Gastrocnemius medialis (tissue), 4 donors: ENCODE data around the gene NYAP2. TPM values are rescaled to one million over a fixed set of nuclear protein-coding genes. Genes with fewer than 3 reads are reported as not detected.

Source experiments
- ATAC-seq, 2 donors: fragments of 150-250 bp; one replicate each; pipeline ENCODE4 v1.9.1; 2016
- DNase-seq, 2 donors: peaks; one replicate each; pipeline ENCODE4 v3.0.0-alpha.2; 2019
- H3K27ac ChIP-seq, 4 donors: fragments of 200-600 bp; sonication (generic); 1 replicate in 1 of 4; 2 replicates in 3 of 4; pipeline ENCODE4 v1.5.1; 2016 to 2018; ENCODE audit warnings: mild to moderate bottlenecking in 2 of 4, moderate library complexity in 1 of 4
- H3K27me3 ChIP-seq, 3 donors: fragments of 200-600 bp; sonication (generic) in 2 of 3; 1 replicate in 1 of 3; 2 replicates in 2 of 3; pipeline versions ENCODE4 v1.5.1 to v1.6.0; 2016 to 2019; ENCODE audit warnings: mild to moderate bottlenecking in 1 of 3, moderate library complexity in 1 of 3
- H3K36me3 ChIP-seq, 2 donors: fragments of 200-600 bp; sonication (generic) in 1 of 2; one replicate each; pipeline ENCODE4 v1.5.1; 2017 to 2018
- H3K4me1 ChIP-seq, 2 donors: fragments of 200-600 bp; sonication (generic) in 1 of 2; one replicate each; pipeline ENCODE4 v1.5.1; 2016 to 2017; ENCODE audit warnings: mild to moderate bottlenecking in 2 of 2
- H3K4me3 ChIP-seq, 4 donors: fragments of 200-600 bp; sonication (generic) in 3 of 4; 1 replicate in 1 of 4; 2 replicates in 3 of 4; pipeline ENCODE4 v1.5.1; 2016 to 2019; ENCODE audit warnings: mild to moderate bottlenecking in 2 of 4
- H3K9me3 ChIP-seq, 3 donors: fragments of 200-600 bp; sonication (generic) in 2 of 3; 1 replicate in 1 of 3; 2 replicates in 2 of 3; pipeline ENCODE4 v1.5.1; 2016 to 2019
- CTCF ChIP-seq, 5 experiments: fragments of 450-650 bp in 3 of 5; fragments of 200-600 bp in 2 of 5; sonication (generic) in 2 of 5; IDR thresholded peaks in 4 of 5; conservative IDR thresholded peaks in 1 of 5; 1 replicate in 4 of 5; 2 replicates in 1 of 5; pipeline ENCODE4 v1.5.1; 2016 to 2019; ENCODE audit warnings: antibody characterized with exemption in 5 of 5, mild to moderate bottlenecking in 3 of 5, moderate library complexity in 3 of 5
- POLR2A ChIP-seq, 2 donors: fragments of 450-650 bp; IDR thresholded peaks; one replicate each; pipeline ENCODE4 v1.6.1; 2017; ENCODE audit warnings: antibody characterized with exemption in 2 of 2, mild to moderate bottlenecking in 2 of 2, moderate library complexity in 2 of 2
- in situ Hi-C, 4 donors: fragments of 200-750 bp; cut with MboI; loops; one replicate each; pipeline versions ENCODE4 v1.15.0 to v1.8.0; 2017; ENCODE audit warnings: low sequenced_read_pairs in 4 of 4
- intact Hi-C: fragments of 100-400 bp; cut with DNase I; formaldehyde crosslinking; loops from one replicate; pipeline ENCODE4 v1.15.1; 2023; ENCODE audit warnings: low total_unique reads
- total RNA-seq, 4 donors: library from RNA; depleted of rRNA; stranded (reverse); fragments of >200 nt; gene quantifications; one replicate each; pipeline versions ENCODE4 v1.1.0 to v1.2.3, GENCODE V29; 2016

NYAP2 gene
- 1 to 10 TPM in 3 of 4 donors, under 1 TPM in 1; 0.36 to 1.7 (median 1.5) TPM for total RNA-seq

- in situ Hi-C loops = no loop called here
- Histone ChIP-seq H3K36me3 (no peaks in the 10 kb centered on the region), H3K9me3 (no peaks in the 10 kb centered on the region), H3K27me3 (no peaks in the 10 kb centered on the region), H3K4me1 (no peaks in the 10 kb centered on the region), H3K27ac (no peak within 1 kb of the TSS), H3K4me3 (no peak within 1 kb of the TSS)
- ATAC-seq = no peak
- TF ChIP-seq POLR2A (IDR thresholded peaks at IDR 0.05) (no peak), CTCF (IDR thresholded peaks at IDR 0.05 in 4 of 5, conservative IDR thresholded peaks at IDR 0.05 in 1 of 5) (no peak)
- DNase-seq = no peak
- intact Hi-C loops = no loop called here
Observed at GRCh38 chr2:225399504-225399903, at the start of gene NYAP2. TSS of gene NYAP2 (plus strand) at chr2:225399710. CDS start at chr2:225408881, 9,171 bp downstream.

- no peak for TF ChIP-seq POLR2A (IDR thresholded peaks at IDR 0.05)
- TF ChIP-seq CTCF (IDR thresholded peaks at IDR 0.05 in 4 of 5, conservative IDR thresholded peaks at IDR 0.05 in 1 of 5) = no peak
- no peak for DNase-seq
- Histone ChIP-seq H3K9me3 (no peaks in the 10 kb centered on the region), H3K4me3 (no peak overlapping the region), H3K4me1 (no peaks in the 10 kb centered on the region), H3K27me3 (no peaks in the 10 kb centered on the region), H3K27ac (no peak overlapping the region), H3K36me3 (no peaks in the 10 kb centered on the region)
- no peak for ATAC-seq
- in situ Hi-C loops (no loop called here), intact Hi-C loops (no loop called here)
Observed at GRCh38 chr2:225353579-225354085, 45.9 kb upstream of the NYAP2 start.

- DNase-seq (no peak), ATAC-seq (no peak)
- no peaks in the 10 kb centered on the region for H3K9me3 ChIP-seq
- intact Hi-C loops = no loop called here
- no peak overlapping the region for H3K4me3 ChIP-seq
- H3K36me3 ChIP-seq = no peaks in the 10 kb centered on the region
- TF ChIP-seq POLR2A (IDR thresholded peaks at IDR 0.05) (no peak), CTCF (IDR thresholded peaks at IDR 0.05 in 4 of 5, conservative IDR thresholded peaks at IDR 0.05 in 1 of 5) (no peak)
- H3K27me3 ChIP-seq = no peaks in the 10 kb centered on the region
- no peaks in the 10 kb centered on the region for H3K4me1 ChIP-seq
- no peak overlapping the region for H3K27ac ChIP-seq
- in situ Hi-C loops = no loop called here
Observed at GRCh38 chr2:225354281-225354774, 45.2 kb upstream of the NYAP2 start.

- in situ Hi-C loops = no loop called here
- Histone ChIP-seq H3K4me3 (no peak overlapping the region), H3K27ac (no peak overlapping the region), H3K9me3 (no peaks in the 10 kb centered on the region), H3K36me3 (no peaks in the 10 kb centered on the region), H3K27me3 (no peaks in the 10 kb centered on the region), H3K4me1 (no peaks in the 10 kb centered on the region)
- intact Hi-C loops = no loop called here
- TF ChIP-seq POLR2A (IDR thresholded peaks at IDR 0.05) (no peak), CTCF (IDR thresholded peaks at IDR 0.05 in 4 of 5, conservative IDR thresholded peaks at IDR 0.05 in 1 of 5) (no peak)
- ATAC-seq (no peak), DNase-seq (no peak)
Observed at GRCh38 chr2:225355788-225356187, 43.7 kb upstream of the NYAP2 start.

- no peaks in the 10 kb centered on the region for H3K4me1 ChIP-seq
- H3K27ac ChIP-seq = no peak overlapping the region
- H3K27me3 ChIP-seq = no peaks in the 10 kb centered on the region
- DNase-seq = no peak
- H3K9me3 ChIP-seq = no peaks in the 10 kb centered on the region
- intact Hi-C loops (no loop called here), in situ Hi-C loops (no loop called here)
- ATAC-seq = no peak
- TF ChIP-seq CTCF (IDR thresholded peaks at IDR 0.05 in 4 of 5, conservative IDR thresholded peaks at IDR 0.05 in 1 of 5) (no peak), POLR2A (IDR thresholded peaks at IDR 0.05) (no peak)
- no peak overlapping the region for H3K4me3 ChIP-seq
- H3K36me3 ChIP-seq = no peaks in the 10 kb centered on the region
Observed at GRCh38 chr2:225366731-225367130, 32.8 kb upstream of the NYAP2 start.
